ENCODE results near the gene FAM120B. TPM values are rescaled to one million over a fixed set of nuclear protein-coding genes. Genes with fewer than 3 reads are reported as not detected.

Gene FAM120B
- total RNA-seq, 4 donors from 2014 or later, result 16.8 to 35.0 (median 22.2) TPM

DNA sequence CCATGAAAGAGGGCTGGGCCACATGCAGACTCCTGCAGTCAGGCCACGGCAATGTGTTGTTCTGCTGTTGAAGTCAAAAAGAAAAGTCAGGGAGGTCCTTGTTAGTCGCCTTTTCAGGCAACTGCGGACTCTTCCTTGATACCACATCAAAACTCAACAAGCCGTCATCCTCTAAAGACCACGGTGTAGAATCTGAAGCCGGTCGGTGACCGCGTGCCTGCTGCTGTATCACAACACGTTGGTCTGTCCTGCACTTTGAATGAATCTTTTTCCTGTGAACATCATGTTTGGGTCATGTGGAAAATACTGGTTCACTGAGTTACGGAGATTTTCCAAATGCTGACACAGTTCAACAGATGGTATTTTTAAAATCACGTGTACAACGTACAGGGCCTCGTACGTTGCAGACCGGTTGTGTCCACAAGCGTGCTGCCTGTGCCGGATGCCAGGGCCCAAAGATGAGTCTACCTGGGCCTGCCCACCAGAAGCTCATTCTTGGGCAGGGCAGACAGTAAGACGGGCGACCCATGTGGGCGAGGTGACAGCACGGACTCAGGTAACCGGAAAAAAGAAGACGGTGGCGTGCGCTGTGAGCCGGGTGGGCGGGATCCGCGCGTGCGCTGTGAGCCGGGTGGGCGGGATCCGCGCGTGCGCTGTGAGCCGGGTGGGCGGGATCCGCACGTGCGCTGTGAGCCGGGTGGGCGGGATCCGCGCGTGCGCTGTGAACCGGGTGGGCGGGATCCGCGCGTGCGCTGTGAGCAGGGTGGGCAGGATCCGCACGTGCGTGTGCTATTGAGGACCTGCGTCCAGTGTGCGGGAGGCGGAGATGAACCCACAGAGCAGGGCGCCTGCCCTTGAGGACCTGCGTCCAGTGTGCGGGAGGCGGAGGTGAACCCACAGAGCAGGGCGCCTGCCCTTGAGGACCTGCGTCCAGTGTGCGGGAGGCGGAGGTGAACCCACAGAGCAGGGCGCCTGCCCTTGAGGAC, 114.5 kb downstream of the FAM120B start:
- DNase-seq (ENCODE audit: low spot score) (no peak), ATAC-seq (ENCODE audit: low FRiP score) (no peak)
- TF ChIP-seq, protein P1, sequence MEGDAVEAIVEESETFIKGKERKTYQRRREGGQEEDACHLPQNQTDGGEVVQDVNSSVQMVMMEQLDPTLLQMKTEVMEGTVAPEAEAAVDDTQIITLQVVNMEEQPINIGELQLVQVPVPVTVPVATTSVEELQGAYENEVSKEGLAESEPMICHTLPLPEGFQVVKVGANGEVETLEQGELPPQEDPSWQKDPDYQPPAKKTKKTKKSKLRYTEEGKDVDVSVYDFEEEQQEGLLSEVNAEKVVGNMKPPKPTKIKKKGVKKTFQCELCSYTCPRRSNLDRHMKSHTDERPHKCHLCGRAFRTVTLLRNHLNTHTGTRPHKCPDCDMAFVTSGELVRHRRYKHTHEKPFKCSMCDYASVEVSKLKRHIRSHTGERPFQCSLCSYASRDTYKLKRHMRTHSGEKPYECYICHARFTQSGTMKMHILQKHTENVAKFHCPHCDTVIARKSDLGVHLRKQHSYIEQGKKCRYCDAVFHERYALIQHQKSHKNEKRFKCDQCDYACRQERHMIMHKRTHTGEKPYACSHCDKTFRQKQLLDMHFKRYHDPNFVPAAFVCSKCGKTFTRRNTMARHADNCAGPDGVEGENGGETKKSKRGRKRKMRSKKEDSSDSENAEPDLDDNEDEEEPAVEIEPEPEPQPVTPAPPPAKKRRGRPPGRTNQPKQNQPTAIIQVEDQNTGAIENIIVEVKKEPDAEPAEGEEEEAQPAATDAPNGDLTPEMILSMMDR (IDR thresholded peaks at IDR 0.05), result no peak

GRCh38 chr6:170421921-170422320, 115.4 kb downstream of the FAM120B start:
- ATAC-seq (ENCODE audit: low FRiP score) (no peak), DNase-seq (ENCODE audit: low spot score) (no peak)
- TF ChIP-seq, protein P1 (IDR thresholded peaks at IDR 0.05), result no peak

DNA sequence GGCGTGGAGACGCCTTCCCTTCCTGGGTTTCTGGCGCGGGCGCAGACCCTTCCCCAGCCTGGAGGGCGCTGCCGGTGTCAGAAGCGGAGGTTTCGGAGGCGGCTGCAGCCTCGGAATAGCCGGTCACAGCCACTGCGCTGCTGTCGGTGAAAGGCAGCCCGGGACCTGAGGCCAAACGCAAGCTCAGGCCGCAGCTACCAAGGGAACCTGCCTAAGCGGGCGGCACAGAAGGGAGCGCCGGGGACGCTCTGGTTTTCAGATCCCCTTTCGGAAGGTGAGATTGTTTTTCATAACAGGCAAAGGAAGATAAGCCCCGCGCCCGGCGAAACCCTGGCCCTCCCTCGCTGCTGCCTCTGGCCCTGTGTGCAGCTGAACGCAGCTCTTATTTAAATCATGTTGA, 116.5 kb downstream of the FAM120B start:
- DNase-seq (ENCODE audit: low spot score) (no peak), ATAC-seq (ENCODE audit: low FRiP score) (no peak)
- TF ChIP-seq, protein P1 (IDR thresholded peaks at IDR 0.05), result no peak

DNA sequence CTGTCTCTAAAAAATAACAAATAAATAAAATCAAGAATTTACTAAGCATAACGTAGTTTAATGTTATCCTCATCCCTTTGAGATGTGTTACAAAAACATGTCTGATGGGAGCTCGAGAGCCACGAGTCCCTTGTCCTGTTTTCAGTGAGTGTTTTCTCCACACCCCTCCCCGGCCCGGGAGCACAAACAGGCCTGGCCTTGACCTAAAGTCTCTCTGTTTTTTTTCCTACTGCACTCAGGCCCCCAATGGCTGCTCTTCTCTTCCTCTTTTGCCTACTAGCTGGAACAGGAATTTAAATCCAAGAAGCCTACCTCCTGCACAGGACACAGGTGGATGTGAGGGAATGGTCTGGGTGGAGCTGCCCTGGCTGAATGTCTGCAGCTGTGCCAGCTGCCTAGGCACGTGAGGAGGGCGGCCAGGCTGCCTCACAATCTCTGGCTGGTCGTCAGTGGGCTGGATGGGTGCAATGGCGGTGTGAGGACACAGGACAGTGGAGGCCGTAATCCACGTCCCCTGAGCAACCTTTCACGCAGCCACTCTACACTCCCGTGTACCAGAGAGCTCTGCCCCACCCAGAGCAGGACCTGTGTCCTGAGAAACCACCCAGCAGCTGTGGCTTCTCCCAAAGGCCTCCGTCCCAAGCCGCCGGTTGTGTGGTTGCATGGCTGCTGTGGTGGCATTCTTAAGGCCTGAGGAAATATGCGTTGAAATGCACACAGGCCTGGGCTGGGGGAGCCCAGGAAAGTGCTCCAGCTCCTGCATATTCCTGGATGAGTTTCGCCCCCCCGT, 117.5 kb downstream of the FAM120B start:
- TF ChIP-seq, protein P1 (IDR thresholded peaks at IDR 0.05), result no peak
- DNase-seq (ENCODE audit: low spot score) (no peak), ATAC-seq (ENCODE audit: low FRiP score) (no peak)

- TF ChIP-seq, protein P1 (IDR thresholded peaks at IDR 0.05), result no peak
- ATAC-seq (ENCODE audit: low FRiP score), result no peak
- DNase-seq (ENCODE audit: low spot score), result no peak
Observed at GRCh38 chr6:170424604-170425126, 118.1 kb downstream of the FAM120B start.

- DNase-seq (ENCODE audit: low spot score) (no peak), ATAC-seq (ENCODE audit: low FRiP score) (no peak)
- TF ChIP-seq, protein P1 (IDR thresholded peaks at IDR 0.05), result no peak
Observed at GRCh38 chr6:170429450-170429849, 122.9 kb downstream of the FAM120B start.

All from omental fat pad (tissue), 4 donors.